HG02588 (cell line): ENCODE data around the gene PDE4C.

Source experiments
- ATAC-seq: cut with Tn5 transposase; IDR thresholded peaks from one replicate; pipeline ENCODE4 v1.9.1; 2021; ENCODE audit warnings: mild to moderate bottlenecking, moderate library complexity; ENCODE audit not compliant: unreplicated experiment

The PDE4C gene

DNA sequence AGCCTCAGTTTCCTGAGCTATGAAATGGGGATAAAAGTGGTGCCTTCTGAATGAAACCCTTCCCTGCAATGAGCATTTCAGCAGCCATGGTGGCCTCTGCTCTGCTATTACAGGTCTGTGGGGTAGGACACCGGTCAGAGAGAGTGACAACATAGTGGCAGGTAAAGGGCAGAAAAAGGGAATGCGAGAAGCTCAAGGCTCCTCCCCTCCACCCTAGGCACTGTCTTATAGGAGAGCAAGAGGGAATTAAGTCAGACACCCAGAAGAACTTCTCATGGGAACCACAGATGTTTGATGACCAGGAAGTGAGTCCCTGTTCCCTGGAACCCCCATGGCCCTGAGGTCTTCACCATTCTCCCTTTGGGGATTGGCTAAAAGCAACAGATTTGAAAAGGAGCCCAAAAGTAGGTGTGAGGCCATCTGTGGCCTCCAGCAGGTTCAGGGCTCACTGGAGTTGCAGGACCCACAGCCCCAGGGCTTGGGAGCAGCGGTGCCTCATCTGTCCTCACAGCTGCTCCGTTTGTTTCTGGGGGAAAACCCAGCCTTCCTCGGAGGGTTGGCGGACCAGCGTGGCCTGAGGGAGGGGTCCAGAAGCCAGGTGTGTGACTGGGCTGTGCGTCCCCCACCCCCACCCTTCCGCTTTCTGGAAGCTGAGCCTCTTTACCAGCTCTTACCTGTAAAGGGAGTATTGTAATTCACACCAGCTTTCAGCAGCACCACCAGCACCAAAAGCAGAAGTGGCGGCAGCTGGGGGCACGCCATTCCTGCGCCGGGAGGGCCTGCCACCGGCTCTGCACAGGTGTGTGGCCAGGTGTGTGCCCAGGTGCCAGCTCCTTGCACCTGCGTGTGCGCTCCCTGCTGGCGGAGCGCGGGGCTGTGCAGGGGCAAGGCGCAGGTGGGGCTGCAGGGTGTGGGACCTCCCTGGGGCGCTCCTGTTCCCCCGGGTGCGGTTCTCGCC lies 28.6 kb upstream of the PDE4C start:
- no peak for ATAC-seq

GRCh38 chr19:18253716-18254115 lies 27.5 kb upstream of the PDE4C start:
- no peak for ATAC-seq

DNA sequence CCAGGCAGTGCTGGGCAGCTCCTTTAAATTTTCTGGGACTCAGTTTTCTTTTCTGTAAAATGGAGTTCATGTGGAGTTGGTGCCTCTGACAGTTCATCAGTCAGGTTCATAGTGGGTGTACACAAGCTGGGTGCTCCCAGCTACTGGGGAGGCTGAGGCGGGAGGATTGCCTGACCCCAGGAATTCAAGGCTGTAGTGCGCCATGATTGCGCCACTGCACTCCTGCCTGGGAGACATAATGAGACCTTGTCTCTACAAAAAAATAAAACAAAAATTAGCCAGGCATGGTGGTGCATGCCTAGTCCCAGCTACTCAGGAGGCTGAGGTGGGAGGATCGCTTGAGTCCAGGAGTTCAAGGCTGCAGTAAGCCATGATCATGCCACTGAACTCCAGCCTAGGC lies 26.9 kb upstream of the PDE4C start:
- ATAC-seq: no peak

DNA sequence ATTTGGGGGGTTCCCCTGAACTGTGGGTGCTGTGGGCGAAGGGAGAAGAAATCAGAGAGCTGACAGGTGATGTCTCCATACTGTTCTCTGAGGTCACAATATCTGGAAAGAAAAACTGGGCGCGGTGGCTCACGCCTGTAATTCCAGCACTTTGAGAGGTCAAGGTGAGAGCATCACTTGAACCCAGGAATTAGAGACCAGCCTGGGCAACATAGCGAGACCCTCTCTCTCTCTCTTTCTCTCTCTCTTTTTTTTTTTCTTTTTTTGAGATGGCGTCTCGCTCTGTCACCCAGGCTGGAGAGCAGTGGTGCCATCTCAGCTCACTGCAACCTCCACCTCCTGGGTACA lies 26.1 kb upstream of the PDE4C start:
- no peak for ATAC-seq

- ATAC-seq: no peak
These were observed 25.5 kb upstream of the PDE4C start for GRCh38 chr19:18251587-18252369.

- ATAC-seq: no peak
These were observed 23.6 kb upstream of the PDE4C start for GRCh38 chr19:18249834-18250233.

GRCh38 chr19:18245297-18245696 lies 19.1 kb upstream of the PDE4C start:
- no peak for ATAC-seq

GRCh38 chr19:18239303-18239702 lies 13.1 kb upstream of the PDE4C start:
- no peak for ATAC-seq

DNA sequence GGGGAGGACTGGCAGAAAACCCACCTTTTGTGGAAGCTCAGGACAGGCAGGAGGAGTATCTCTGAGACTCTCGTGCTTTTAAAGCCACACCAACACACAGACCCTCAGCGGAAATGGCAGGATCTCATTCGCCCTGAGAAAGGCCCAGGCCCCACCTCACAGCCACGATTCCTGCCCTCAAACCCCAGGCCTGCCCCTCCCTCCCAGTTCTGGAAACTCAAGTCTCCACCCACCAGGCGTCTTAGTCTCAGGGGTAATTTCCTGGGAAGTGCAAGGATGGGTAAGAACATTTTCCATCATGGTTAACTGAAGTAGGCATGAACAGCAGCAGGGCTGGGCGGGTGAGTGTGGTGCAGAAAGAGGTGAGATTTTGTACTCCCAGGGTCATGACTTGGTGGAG lies 8.0 kb upstream of the PDE4C start:
- ATAC-seq: no peak

DNA sequence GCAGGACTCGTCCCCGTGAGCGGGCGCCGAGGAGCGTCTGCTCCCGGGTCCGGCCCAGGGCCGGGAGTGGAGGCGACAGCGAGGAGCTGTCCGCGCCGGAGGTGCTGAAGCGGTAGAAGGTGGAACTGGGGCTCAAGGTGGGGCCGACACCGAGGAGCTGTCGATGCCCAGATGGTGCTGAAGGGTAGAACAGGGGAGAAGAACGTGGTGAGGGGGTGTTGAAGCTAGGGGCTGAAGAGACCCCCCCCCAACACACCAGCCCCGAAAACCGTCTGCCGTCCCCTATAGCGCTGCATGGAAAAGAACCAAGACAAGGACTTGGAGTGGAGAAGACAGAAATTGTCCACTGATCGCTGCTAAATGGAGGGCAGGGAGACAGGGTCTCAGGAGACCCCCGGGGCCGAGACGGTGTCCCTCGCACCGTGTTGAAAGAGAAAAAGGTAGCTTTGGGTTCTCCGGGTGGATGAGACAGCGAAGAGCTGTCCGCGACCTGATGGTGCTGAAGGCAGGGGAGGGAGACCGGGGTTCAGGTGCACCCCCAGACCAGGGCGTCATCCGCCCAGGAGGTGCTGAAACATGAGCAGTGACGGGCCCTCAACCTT lies 7.1 kb upstream of the PDE4C start:
- ATAC-seq: no peak

- no peak for ATAC-seq
These were observed 6.4 kb upstream of the PDE4C start for GRCh38 chr19:18232540-18233223.

- ATAC-seq: no peak
These were observed 5.5 kb upstream of the PDE4C start for GRCh38 chr19:18231775-18232174.

GRCh38 chr19:18230941-18231734 lies 4.9 kb upstream of the PDE4C start:
- no peak for ATAC-seq

DNA sequence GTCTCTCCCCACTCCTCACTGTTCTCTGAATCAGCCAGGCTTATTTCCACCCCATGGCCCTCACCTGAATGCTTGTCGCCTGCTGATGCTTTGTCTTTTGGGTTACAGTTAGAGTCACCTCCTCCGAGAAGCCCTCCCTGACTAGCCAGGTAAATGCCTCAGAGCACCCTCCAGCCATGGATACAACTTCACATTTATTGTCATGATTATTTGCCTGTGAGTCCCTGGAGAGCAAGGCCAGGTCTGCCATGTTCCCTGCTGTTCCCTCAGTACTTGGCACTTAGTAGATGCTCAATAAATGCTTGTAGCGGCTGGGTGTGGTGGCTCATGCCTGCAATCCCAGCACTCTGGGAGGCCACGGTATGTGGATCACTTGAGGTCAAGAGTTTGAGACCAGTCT lies 3.7 kb upstream of the PDE4C start:
- ATAC-seq: no peak

DNA sequence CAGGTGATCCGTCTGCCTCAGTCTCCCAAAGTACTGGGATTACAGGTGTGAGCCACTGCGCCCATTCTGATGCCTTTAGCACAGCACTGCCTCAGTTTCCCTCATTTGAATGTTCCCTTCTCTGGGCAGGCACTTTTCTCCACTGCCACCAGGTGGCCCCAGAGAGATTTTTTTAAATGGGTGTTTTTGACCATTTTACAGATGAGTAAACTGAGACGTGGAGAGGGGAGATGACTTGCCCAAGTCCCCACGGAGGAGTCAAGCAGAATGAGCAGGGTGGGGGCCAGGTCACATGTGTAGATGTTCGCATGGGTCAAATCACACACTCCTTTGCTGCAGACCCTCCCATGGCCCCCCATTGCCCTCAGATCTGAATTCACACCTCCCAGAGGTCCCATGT lies 3.2 kb upstream of the PDE4C start:
- ATAC-seq: no peak

- ATAC-seq: no peak
These were observed 1.6 kb upstream of the PDE4C start for GRCh38 chr19:18227781-18228271.

- no peak for ATAC-seq
These were observed 930 bp upstream of the PDE4C start for GRCh38 chr19:18226956-18227780.

DNA sequence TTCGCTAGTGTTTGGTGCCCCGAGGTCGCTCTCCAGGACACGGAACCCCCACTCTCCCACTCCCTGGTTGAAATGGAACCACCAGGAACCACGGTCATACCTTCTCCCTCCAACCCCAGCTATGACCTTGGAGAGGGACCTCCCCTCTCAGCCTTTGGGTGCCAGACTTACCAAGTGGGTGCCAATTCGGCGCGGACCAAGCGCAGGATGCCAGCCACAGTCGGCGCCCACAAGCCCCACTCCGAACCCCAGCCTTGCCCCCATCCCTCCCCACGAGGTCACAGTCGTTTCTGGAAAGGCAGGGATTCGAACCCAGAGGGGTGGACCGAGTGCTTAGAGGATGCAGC lies 910 bp downstream of the PDE4C start:
- no peak for ATAC-seq
